H1 (cell line): ENCODE results near the gene SCNN1A. TPM values are rescaled to one million over a fixed set of nuclear protein-coding genes. Genes with fewer than 3 reads are reported as not detected.

Experiments used
- BCL11A ChIP-seq, 2 experiments: IDR thresholded peaks; one replicate each; pipeline ENCODE4 v1.6.1; 2011; ENCODE audit warnings: low read depth in 2 of 2, low read length in 2 of 2, mild to moderate bottlenecking in 2 of 2
- CEBPB ChIP-seq: IDR thresholded peaks from 2 replicates; pipeline ENCODE4 v1.6.1; 2012; ENCODE audit warnings: low read depth, low read length
- EP300 ChIP-seq, 2 experiments: IDR thresholded peaks; 1 replicate in 1 of 2; 2 replicates in 1 of 2; pipeline ENCODE4 v1.6.1; 2011 to 2012; ENCODE audit warnings: low read depth in 2 of 2, low read length in 2 of 2, mild to moderate bottlenecking in 2 of 2, borderline replicate concordance in 1 of 2, inconsistent platforms in 1 of 2, moderate library complexity in 1 of 2
- EZH2 ChIP-seq: fragments of 200-600 bp; sonication (generic); IDR thresholded peaks from 2 replicates; pipeline ENCODE4 v1.7.1; 2012; ENCODE audit warnings: low read depth, mild to moderate bottlenecking, moderate library complexity, low read length, inconsistent platforms; ENCODE audit not compliant: severe bottlenecking
- HDAC2 ChIP-seq, 2 experiments: fragments of 300-600 bp in 1 of 2; sonication (generic) in 1 of 2; IDR thresholded peaks; 2 replicates each; pipeline ENCODE4 v1.6.1; 2011 to 2012; ENCODE audit warnings: low read depth in 2 of 2, low read length in 2 of 2, mild to moderate bottlenecking in 2 of 2, moderate library complexity in 2 of 2, borderline replicate concordance in 1 of 2, inconsistent platforms in 1 of 2
- KDM5A ChIP-seq: fragments of 200-600 bp; IDR thresholded peaks from 2 replicates; pipeline ENCODE4 v1.7.1; 2012; ENCODE audit warnings: mild to moderate bottlenecking, low read length, inconsistent platforms, mixed read lengths
- PHF8 ChIP-seq: fragments of 200-600 bp; sonication (generic); conservative IDR thresholded peaks from 2 replicates; pipeline ENCODE4 v1.7.1; 2012; ENCODE audit warnings: low read depth, mild to moderate bottlenecking, inconsistent platforms, low read length, moderate library complexity
- RXRA ChIP-seq: IDR thresholded peaks from 2 replicates; pipeline ENCODE4 v1.6.1; 2011; ENCODE audit warnings: low read depth, mild to moderate bottlenecking, low read length, moderate library complexity; ENCODE audit not compliant: insufficient read depth
- SP4 ChIP-seq: IDR thresholded peaks from 2 replicates; pipeline ENCODE4 v1.6.1; 2012; ENCODE audit warnings: low read length, inconsistent platforms
- TCF12 ChIP-seq: IDR thresholded peaks from 2 replicates; pipeline ENCODE4 v1.6.1; 2011; ENCODE audit warnings: low read depth, mild to moderate bottlenecking, low read length
- TEAD4 ChIP-seq: IDR thresholded peaks from 2 replicates; pipeline ENCODE4 v1.6.1; 2012; ENCODE audit warnings: low read depth, low read length, inconsistent platforms, mixed read lengths
- polyA plus RNA-seq, 7 experiments: library from polyadenylated mRNA; depleted of rRNA in 3 of 7; stranded (reverse) in 5 of 7; unstranded in 2 of 7; fragments of >200 nt in 5 of 7; fragments of 200-250 nt in 2 of 7; gene quantifications; 1 replicate in 5 of 7; 2 replicates in 1 of 7; 4 replicates in 1 of 7; pipeline versions ENCODE4 v1.2.1 to v1.2.3, GENCODE V29; 2011 to 2013; ENCODE audit warnings: missing spikeins in 2 of 7, mixed read lengths in 2 of 7
- total RNA-seq: library from RNA; stranded (reverse); fragmentation: NEBNext Ultra II Directional; extraction: Animal tissue kit (Norgen Biotek cat#: 25700); gene quantifications from 2 replicates; pipeline ENCODE4 v1.2.1, GENCODE V29; 2021
- TF ChIP-seq, protein P1 (sequence below): fragments of 300-600 bp; sonication (generic); IDR thresholded peaks from 2 replicates; pipeline ENCODE4 v1.7.1; 2012; ENCODE audit warnings: low read length, moderate library complexity, mild to moderate bottlenecking, inconsistent platforms; ENCODE audit not compliant: insufficient replicate concordance

The SCNN1A gene
- total and polyA plus RNA-seq, 2 of the 8 experiments (the other 6 are each of a cell fraction or from before 2014, with no cell fraction given): 85.5 to 156 TPM

DNA sequence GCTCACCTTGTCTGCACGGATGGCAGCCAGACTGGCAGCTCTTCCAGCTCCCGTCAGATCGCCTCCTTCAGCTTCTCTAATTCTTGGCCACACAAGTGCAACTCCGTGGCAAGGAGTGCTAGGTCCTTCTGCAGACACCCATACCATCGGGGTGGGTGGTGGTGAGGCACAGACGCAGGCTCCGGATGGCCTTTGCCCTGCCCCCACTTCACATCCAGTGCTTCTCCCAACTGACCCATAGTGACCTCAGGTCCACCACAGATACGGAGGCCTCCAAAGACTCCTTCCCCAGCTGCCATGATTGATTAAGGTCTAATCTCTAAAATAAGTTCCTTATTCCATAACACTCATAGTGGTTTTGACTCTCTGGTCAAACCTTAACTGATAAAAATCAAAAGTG, 49.5 kb upstream of the SCNN1A start (continued):
- TF ChIP-seq, protein P1, sequence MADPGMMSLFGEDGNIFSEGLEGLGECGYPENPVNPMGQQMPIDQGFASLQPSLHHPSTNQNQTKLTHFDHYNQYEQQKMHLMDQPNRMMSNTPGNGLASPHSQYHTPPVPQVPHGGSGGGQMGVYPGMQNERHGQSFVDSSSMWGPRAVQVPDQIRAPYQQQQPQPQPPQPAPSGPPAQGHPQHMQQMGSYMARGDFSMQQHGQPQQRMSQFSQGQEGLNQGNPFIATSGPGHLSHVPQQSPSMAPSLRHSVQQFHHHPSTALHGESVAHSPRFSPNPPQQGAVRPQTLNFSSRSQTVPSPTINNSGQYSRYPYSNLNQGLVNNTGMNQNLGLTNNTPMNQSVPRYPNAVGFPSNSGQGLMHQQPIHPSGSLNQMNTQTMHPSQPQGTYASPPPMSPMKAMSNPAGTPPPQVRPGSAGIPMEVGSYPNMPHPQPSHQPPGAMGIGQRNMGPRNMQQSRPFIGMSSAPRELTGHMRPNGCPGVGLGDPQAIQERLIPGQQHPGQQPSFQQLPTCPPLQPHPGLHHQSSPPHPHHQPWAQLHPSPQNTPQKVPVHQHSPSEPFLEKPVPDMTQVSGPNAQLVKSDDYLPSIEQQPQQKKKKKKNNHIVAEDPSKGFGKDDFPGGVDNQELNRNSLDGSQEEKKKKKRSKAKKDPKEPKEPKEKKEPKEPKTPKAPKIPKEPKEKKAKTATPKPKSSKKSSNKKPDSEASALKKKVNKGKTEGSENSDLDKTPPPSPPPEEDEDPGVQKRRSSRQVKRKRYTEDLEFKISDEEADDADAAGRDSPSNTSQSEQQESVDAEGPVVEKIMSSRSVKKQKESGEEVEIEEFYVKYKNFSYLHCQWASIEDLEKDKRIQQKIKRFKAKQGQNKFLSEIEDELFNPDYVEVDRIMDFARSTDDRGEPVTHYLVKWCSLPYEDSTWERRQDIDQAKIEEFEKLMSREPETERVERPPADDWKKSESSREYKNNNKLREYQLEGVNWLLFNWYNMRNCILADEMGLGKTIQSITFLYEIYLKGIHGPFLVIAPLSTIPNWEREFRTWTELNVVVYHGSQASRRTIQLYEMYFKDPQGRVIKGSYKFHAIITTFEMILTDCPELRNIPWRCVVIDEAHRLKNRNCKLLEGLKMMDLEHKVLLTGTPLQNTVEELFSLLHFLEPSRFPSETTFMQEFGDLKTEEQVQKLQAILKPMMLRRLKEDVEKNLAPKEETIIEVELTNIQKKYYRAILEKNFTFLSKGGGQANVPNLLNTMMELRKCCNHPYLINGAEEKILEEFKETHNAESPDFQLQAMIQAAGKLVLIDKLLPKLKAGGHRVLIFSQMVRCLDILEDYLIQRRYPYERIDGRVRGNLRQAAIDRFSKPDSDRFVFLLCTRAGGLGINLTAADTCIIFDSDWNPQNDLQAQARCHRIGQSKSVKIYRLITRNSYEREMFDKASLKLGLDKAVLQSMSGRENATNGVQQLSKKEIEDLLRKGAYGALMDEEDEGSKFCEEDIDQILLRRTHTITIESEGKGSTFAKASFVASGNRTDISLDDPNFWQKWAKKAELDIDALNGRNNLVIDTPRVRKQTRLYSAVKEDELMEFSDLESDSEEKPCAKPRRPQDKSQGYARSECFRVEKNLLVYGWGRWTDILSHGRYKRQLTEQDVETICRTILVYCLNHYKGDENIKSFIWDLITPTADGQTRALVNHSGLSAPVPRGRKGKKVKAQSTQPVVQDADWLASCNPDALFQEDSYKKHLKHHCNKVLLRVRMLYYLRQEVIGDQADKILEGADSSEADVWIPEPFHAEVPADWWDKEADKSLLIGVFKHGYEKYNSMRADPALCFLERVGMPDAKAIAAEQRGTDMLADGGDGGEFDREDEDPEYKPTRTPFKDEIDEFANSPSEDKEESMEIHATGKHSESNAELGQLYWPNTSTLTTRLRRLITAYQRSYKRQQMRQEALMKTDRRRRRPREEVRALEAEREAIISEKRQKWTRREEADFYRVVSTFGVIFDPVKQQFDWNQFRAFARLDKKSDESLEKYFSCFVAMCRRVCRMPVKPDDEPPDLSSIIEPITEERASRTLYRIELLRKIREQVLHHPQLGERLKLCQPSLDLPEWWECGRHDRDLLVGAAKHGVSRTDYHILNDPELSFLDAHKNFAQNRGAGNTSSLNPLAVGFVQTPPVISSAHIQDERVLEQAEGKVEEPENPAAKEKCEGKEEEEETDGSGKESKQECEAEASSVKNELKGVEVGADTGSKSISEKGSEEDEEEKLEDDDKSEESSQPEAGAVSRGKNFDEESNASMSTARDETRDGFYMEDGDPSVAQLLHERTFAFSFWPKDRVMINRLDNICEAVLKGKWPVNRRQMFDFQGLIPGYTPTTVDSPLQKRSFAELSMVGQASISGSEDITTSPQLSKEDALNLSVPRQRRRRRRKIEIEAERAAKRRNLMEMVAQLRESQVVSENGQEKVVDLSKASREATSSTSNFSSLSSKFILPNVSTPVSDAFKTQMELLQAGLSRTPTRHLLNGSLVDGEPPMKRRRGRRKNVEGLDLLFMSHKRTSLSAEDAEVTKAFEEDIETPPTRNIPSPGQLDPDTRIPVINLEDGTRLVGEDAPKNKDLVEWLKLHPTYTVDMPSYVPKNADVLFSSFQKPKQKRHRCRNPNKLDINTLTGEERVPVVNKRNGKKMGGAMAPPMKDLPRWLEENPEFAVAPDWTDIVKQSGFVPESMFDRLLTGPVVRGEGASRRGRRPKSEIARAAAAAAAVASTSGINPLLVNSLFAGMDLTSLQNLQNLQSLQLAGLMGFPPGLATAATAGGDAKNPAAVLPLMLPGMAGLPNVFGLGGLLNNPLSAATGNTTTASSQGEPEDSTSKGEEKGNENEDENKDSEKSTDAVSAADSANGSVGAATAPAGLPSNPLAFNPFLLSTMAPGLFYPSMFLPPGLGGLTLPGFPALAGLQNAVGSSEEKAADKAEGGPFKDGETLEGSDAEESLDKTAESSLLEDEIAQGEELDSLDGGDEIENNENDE: no peak
- TF ChIP-seq KDM5A: no peak
- TF ChIP-seq HDAC2 (IDR thresholded peaks at IDR 0.05; ENCODE audit: borderline replicate concordance in 1 of 2, low read depth in 2 of 2, low read length in 2 of 2): no peak
- TF ChIP-seq TCF12: no peak
- TF ChIP-seq TEAD4: no peak
- TF ChIP-seq EP300 (IDR thresholded peaks at IDR 0.05; ENCODE audit: borderline replicate concordance in 1 of 2, low read depth in 2 of 2, low read length in 2 of 2): no peak
- TF ChIP-seq SP4: no peak
- no peak for TF ChIP-seq RXRA
- no peak for TF ChIP-seq PHF8
- no peak for TF ChIP-seq CEBPB
- no peak for TF ChIP-seq EZH2
- TF ChIP-seq BCL11A (IDR thresholded peaks at IDR 0.05; ENCODE audit: low read depth in 2 of 2, low read length in 2 of 2): no peak
